Natural killer cell (primary cell): ENCODE data around the gene UBAC2. TPM values are rescaled to one million over a fixed set of nuclear protein-coding genes. Genes with fewer than 3 reads are reported as not detected.

Source experiments
- ATAC-seq, 3 donors: fragments of 150-1000 bp in 2 of 3; fragments of 200-7000 bp in 1 of 3; cut with Tn5 transposase; 1 replicate in 1 of 3; 2 replicates in 2 of 3; pipeline ENCODE4 v1.10.0; 2021; ENCODE audit warnings: mild to moderate bottlenecking in 2 of 3, moderate library complexity in 2 of 3
- DNase-seq, 2 donors: peaks; one replicate each; pipeline versions ENCODE4 v3.0.0 to v3.0.0-alpha.2; 2013 to 2021; ENCODE audit warnings: mixed read lengths in 1 of 2
- H3K27ac ChIP-seq: one replicate; pipeline ENCODE4 v1.5.1; 2013; ENCODE audit warnings: mild to moderate bottlenecking, low read length
- H3K27me3 ChIP-seq: one replicate; pipeline ENCODE4 v1.6.1; 2013; ENCODE audit warnings: low read length; ENCODE audit not compliant: control insufficient read depth, insufficient read depth
- H3K36me3 ChIP-seq: one replicate; pipeline ENCODE4 v1.6.1; 2013; ENCODE audit warnings: low read length; ENCODE audit not compliant: control insufficient read depth, insufficient read depth
- H3K4me1 ChIP-seq: one replicate; pipeline ENCODE4 v1.6.1; 2013; ENCODE audit warnings: low read length; ENCODE audit not compliant: control insufficient read depth, insufficient read depth
- H3K4me3 ChIP-seq: one replicate; pipeline ENCODE4 v1.5.1; 2013; ENCODE audit warnings: low read length
- H3K9me3 ChIP-seq: one replicate; pipeline ENCODE4 v1.6.1; 2013; ENCODE audit warnings: low read length; ENCODE audit not compliant: control insufficient read depth, insufficient read depth
- H3K27ac Mint-ChIP-seq, 2 donors: one replicate each; pipeline ENCODE4 v1.8.0; 2022; ENCODE audit warnings: mild to moderate bottlenecking in 2 of 2, mixed read lengths in 2 of 2, moderate library complexity in 1 of 2
- H3K27me3 Mint-ChIP-seq, 2 donors: one replicate each; pipeline ENCODE4 v1.8.0; 2022; ENCODE audit warnings: low read depth in 2 of 2, mixed read lengths in 2 of 2
- H3K36me3 Mint-ChIP-seq: one replicate; pipeline ENCODE4 v1.8.0; 2022; ENCODE audit warnings: mixed read lengths
- H3K4me1 Mint-ChIP-seq, 2 donors: one replicate each; pipeline ENCODE4 v1.8.0; 2022; ENCODE audit warnings: mixed read lengths in 2 of 2
- H3K4me3 Mint-ChIP-seq: one replicate; pipeline ENCODE4 v1.8.0; 2022; ENCODE audit warnings: mild to moderate bottlenecking, moderate library complexity, mixed read lengths
- H3K9me3 Mint-ChIP-seq, 2 donors: one replicate each; pipeline ENCODE4 v1.8.0; 2022; ENCODE audit warnings: mixed read lengths in 2 of 2
- WGBS: methylation state at CpG from one replicate; pipeline ENCODE4 v1.1.7; 2013; ENCODE audit warnings: missing lambda C conversion rate; ENCODE audit not compliant: insufficient coverage; 5-methylcytosine and 5-hydroxymethylcytosine counted together
- intact Hi-C: fragments of 100-400 bp; cut with micrococcal nuclease; formaldehyde crosslinking; loops from one replicate; pipeline ENCODE4 v1.14.2; 2022
- total RNA-seq, 4 donors: library from RNA; stranded (reverse); fragments of 120-200 nt in 1 of 4; gene quantifications; one replicate each; pipeline versions ENCODE4 v1.2.3 to v1.2.4, GENCODE V29; 2013 to 2022
- TF ChIP-seq, protein P1 (sequence below): fragments of 200-600 bp; IDR thresholded peaks from one replicate; pipeline ENCODE4 v1.8.0; 2022; ENCODE audit warnings: antibody characterized with exemption

The UBAC2 gene, protein sequence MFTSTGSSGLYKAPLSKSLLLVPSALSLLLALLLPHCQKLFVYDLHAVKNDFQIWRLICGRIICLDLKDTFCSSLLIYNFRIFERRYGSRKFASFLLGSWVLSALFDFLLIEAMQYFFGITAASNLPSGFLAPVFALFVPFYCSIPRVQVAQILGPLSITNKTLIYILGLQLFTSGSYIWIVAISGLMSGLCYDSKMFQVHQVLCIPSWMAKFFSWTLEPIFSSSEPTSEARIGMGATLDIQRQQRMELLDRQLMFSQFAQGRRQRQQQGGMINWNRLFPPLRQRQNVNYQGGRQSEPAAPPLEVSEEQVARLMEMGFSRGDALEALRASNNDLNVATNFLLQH
- total RNA-seq: 10 to 100 TPM; 50.6 to 59.1 (median 56.4) TPM
- total RNA-seq (2013): 69.0 TPM

DNA sequence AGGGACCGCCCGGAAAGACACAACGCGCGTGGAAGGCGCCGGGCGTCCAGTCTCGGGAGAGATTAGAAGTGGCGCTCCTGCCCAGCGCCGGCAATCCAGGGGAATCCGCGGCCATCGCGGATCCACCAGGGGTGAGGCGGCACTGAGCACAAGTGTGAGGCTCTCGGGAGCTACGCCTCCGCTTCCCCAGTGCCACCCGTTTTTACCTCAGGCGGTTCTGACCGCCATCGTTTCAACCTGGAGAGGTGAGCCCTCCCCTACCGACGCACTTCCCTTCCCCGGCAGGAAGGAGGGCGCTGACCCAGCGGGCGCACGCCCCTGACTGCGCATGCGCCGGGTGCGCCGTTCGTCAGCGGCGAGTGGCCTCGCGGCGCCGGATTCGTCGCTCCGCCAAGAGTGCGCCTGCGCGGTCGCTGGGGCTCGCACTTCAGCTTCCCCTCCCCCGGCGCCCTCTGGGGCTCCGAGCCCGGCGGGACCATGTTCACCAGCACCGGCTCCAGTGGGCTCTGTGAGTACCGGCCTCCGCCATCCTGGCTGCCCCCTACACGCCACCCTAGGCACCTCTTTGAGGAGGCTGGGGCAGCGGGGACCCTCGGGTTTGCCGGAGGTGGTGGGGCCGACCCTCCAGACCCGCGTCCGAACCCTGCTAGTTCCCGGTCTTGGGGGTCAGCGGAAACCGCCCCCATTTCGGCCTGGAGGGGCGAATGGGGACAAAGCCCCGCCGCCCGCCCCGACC lies at the start of gene UBAC2:
TSS of gene UBAC2 (plus strand) at position 423 of the 736 bp plus-strand sequence. CDS start at position 478, 55 bp downstream.
- Mint-ChIP-seq H3K9me3 (no peaks in the 10 kb centered on the region), H3K4me3 (peak within 1 kb of the TSS; percentile 93), H3K36me3 (no peaks in the 10 kb centered on the region), H3K27ac (peak within 1 kb of the TSS; percentile 92 to 96), H3K4me1 (peaks cover 53 to 60% of the 10 kb centered on the region in 2 donors), H3K27me3 (no peaks in the 10 kb centered on the region)
- intact Hi-C loops: loop anchor here (1.0 to 5.0 kb wide), 4 partner anchors 15 to 296 kb away; no protein-coding TSS in a partner anchor
- Histone ChIP-seq H3K36me3 (no peaks in the 10 kb centered on the region), H3K4me1 (peaks cover 34% of the 10 kb centered on the region), H3K27ac (peak within 1 kb of the TSS; percentile 99), H3K9me3 (no peaks in the 10 kb centered on the region), H3K27me3 (no peaks in the 10 kb centered on the region), H3K4me3 (peak within 1 kb of the TSS; percentile 97)
- DNase-seq (peak; percentile 95 to 100), ATAC-seq (peak; percentile 83 to 93 (median 89))
- WGBS: under 1% methylated on average over 76 of the region's 76 CpGs
- TF ChIP-seq, protein P1, sequence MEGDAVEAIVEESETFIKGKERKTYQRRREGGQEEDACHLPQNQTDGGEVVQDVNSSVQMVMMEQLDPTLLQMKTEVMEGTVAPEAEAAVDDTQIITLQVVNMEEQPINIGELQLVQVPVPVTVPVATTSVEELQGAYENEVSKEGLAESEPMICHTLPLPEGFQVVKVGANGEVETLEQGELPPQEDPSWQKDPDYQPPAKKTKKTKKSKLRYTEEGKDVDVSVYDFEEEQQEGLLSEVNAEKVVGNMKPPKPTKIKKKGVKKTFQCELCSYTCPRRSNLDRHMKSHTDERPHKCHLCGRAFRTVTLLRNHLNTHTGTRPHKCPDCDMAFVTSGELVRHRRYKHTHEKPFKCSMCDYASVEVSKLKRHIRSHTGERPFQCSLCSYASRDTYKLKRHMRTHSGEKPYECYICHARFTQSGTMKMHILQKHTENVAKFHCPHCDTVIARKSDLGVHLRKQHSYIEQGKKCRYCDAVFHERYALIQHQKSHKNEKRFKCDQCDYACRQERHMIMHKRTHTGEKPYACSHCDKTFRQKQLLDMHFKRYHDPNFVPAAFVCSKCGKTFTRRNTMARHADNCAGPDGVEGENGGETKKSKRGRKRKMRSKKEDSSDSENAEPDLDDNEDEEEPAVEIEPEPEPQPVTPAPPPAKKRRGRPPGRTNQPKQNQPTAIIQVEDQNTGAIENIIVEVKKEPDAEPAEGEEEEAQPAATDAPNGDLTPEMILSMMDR: no peak

DNA sequence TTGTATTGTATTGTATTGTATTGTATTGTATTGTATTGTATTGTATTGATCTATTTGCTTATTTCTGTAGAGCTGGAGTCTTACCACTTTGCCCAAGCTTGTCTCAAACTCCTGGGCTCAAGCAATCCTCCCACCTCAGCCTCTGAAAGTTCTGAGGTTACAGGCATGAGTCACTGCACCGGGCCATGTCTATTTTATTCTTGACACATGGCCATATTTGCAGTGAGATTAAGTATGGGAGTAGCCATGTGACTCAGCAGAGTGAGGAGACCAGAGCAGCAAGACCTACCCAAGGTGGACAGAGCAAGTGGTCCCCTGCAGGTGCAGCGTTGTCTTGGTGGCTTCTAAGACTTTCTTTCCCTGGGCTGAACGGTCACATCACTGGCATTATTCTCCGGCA lies 49.1 kb upstream of the UBAC2 start:
- Mint-ChIP-seq H3K9me3 (no peaks in the 10 kb centered on the region), H3K27ac (no peak overlapping the region), H3K4me1 (no peaks in the 10 kb centered on the region), H3K36me3 (no peaks in the 10 kb centered on the region), H3K27me3 (peaks cover 15 to 18% of the 10 kb centered on the region in 2 donors), H3K4me3 (no peak overlapping the region)
- H3K27me3 ChIP-seq: no peaks in the 10 kb centered on the region
- no peaks in the 10 kb centered on the region for H3K9me3 ChIP-seq
- TF ChIP-seq, protein P1: no peak
- WGBS: 73% methylated on average over 4 of the region's 4 CpGs
- intact Hi-C loops: no loop called here
- no peaks in the 10 kb centered on the region for H3K4me1 ChIP-seq
- H3K36me3 ChIP-seq: no peaks in the 10 kb centered on the region
- no peak overlapping the region for H3K4me3 ChIP-seq
- no peak overlapping the region for H3K27ac ChIP-seq
- DNase-seq (no peak), ATAC-seq (no peak)

DNA sequence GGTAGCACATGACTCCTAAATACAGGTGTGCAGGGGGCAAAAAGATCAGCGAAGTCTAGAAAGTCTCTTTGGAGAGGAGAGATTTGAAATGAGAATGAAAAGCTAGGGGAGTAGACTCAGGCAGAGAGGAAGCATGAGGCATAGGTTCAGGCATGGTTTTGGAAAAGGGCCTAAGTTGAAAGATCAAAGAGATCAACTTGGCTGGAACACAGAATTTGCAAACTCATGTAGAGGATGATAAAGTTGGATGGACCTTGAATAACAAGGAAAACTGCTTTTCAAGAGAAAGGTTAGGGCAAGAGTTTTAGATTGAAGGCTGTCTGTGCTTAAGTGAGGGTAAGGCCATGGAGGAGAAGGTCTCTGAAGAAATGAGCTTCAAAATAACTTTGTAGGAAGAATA lies 47.4 kb upstream of the UBAC2 start:
- Histone ChIP-seq H3K4me3 (no peak overlapping the region), H3K27me3 (no peaks in the 10 kb centered on the region), H3K36me3 (no peaks in the 10 kb centered on the region), H3K9me3 (no peaks in the 10 kb centered on the region), H3K4me1 (no peaks in the 10 kb centered on the region), H3K27ac (no peak overlapping the region)
- H3K9me3 Mint-ChIP-seq: no peaks in the 10 kb centered on the region
- H3K36me3 Mint-ChIP-seq: no peaks in the 10 kb centered on the region
- no peak overlapping the region for H3K4me3 Mint-ChIP-seq
- intact Hi-C loops: no loop called here
- peaks cover 7 to 15% of the 10 kb centered on the region in 2 donors for H3K27me3 Mint-ChIP-seq
- no peak for DNase-seq
- ATAC-seq: no peak
- WGBS: 94% methylated on average over 1 of the region's 1 CpG
- H3K27ac Mint-ChIP-seq: no peak overlapping the region
- TF ChIP-seq, protein P1: no peak
- H3K4me1 Mint-ChIP-seq: no peaks in the 10 kb centered on the region
